DOHH2 (cell line): ENCODE measurements around the gene NEDD4L.
"Not testable (repeated sequence)": the region's sequence is repeated elsewhere in the genome, so short reads cannot be mapped to it uniquely, and the experiment has no call there.

Source experiments
- H3F3A ChIP-seq: fragments of 200-600 bp; sonication (generic), shearing (Covaris generic); 2 replicates; pipeline ENCODE4 v1.6.0; 2016; ENCODE audit warnings: antibody characterized with exemption, mild to moderate bottlenecking; ENCODE audit not compliant: control insufficient read depth, insufficient read depth
- H3K27ac ChIP-seq: fragments of 200-600 bp; sonication (generic); 2 replicates; pipeline ENCODE4 v1.5.1; 2014; ENCODE audit warnings: low read depth, mild to moderate bottlenecking, low read length, moderate library complexity
- H3K27me3 ChIP-seq: fragments of 200-600 bp; sonication (generic); 2 replicates; pipeline ENCODE4 v1.6.1; 2014; ENCODE audit warnings: mild to moderate bottlenecking, low read length, mixed read lengths; ENCODE audit not compliant: control insufficient read depth
- H3K36me3 ChIP-seq: fragments of 200-600 bp; sonication (generic); 2 replicates; pipeline ENCODE4 v1.6.1; 2014; ENCODE audit warnings: mild to moderate bottlenecking, low read length, moderate library complexity, mixed read lengths; ENCODE audit not compliant: control insufficient read depth
- H3K4me1 ChIP-seq: fragments of 200-600 bp; sonication (generic); 2 replicates; pipeline ENCODE4 v1.6.1; 2014; ENCODE audit warnings: mild to moderate bottlenecking, low read length, mixed read lengths; ENCODE audit not compliant: control insufficient read depth
- H3K4me2 ChIP-seq: fragments of 200-600 bp; sonication (generic); 2 replicates; pipeline ENCODE4 v1.6.0; 2014; ENCODE audit warnings: mild to moderate bottlenecking, low read length, moderate library complexity
- H3K4me3 ChIP-seq: fragments of 200-600 bp; sonication (generic); 2 replicates; pipeline ENCODE4 v1.5.1; 2014; ENCODE audit warnings: mild to moderate bottlenecking, low read length, mixed read lengths
- H3K79me2 ChIP-seq: fragments of 200-600 bp; sonication (generic); 2 replicates; pipeline ENCODE4 v1.6.1; 2014; ENCODE audit warnings: mild to moderate bottlenecking, low read length, mixed read lengths; ENCODE audit not compliant: control insufficient read depth
- H3K9me2 ChIP-seq: fragments of 200-600 bp; sonication (generic); replicated peaks from 2 replicates; pipeline ENCODE4 v1.6.1; 2014; ENCODE audit warnings: mild to moderate bottlenecking, low read length, mixed read lengths; ENCODE audit not compliant: control insufficient read depth
- H3K9me3 ChIP-seq: fragments of 200-600 bp; sonication (generic); 2 replicates; pipeline ENCODE4 v1.6.1; 2014; ENCODE audit warnings: antibody characterized with exemption, low read length, mixed read lengths; ENCODE audit not compliant: control insufficient read depth, insufficient read depth
- H4K20me1 ChIP-seq: fragments of 200-600 bp; sonication (generic); 2 replicates; pipeline ENCODE4 v1.6.0; 2014; ENCODE audit warnings: low read depth, mild to moderate bottlenecking, antibody characterized with exemption, low read length, moderate library complexity; ENCODE audit not compliant: control insufficient read depth, insufficient read depth
- CTCF ChIP-seq: fragments of 200-600 bp; sonication (generic); IDR thresholded peaks from one replicate; pipeline ENCODE4 v1.5.1; 2014; ENCODE audit warnings: antibody characterized with exemption, mild to moderate bottlenecking, low read depth, low read length; ENCODE audit not compliant: poor library complexity, severe bottlenecking
- EZH2phosphoT487 ChIP-seq: fragments of 200-600 bp; sonication (generic); IDR thresholded peaks from 2 replicates; pipeline ENCODE4 v1.6.1; 2017; ENCODE audit warnings: borderline replicate concordance, mild to moderate bottlenecking, antibody characterized with exemption, low read length, moderate library complexity, mixed read lengths

Gene NEDD4L

GRCh38 chr18:58429442-58429841 is 385.4 kb downstream of the NEDD4L start:
- no peaks in the 10 kb centered on the region for H4K20me1 ChIP-seq
- no peaks in the 10 kb centered on the region for H3K9me3 ChIP-seq
- H3K4me2 ChIP-seq: no peak overlapping the region
- no peaks in the 10 kb centered on the region for H3K9me2 ChIP-seq
- H3K4me3 ChIP-seq: no peak overlapping the region
- H3K27me3 ChIP-seq: no peaks in the 10 kb centered on the region; the same call in 1 of the 2 replicates
- H3K79me2 ChIP-seq: no peaks in the 10 kb centered on the region
- TF ChIP-seq EZH2phosphoT487: no peak
- H3K27ac ChIP-seq: no peak overlapping the region
- no peaks in the 10 kb centered on the region for H3K4me1 ChIP-seq
- H3F3A ChIP-seq: no peaks in the 10 kb centered on the region
- no peaks in the 10 kb centered on the region for H3K36me3 ChIP-seq

- Histone ChIP-seq H3K4me3 (no peak overlapping the region), H3K9me2 (no peaks in the 10 kb centered on the region), H3K4me2 (no peak overlapping the region), H3K9me3 (no peaks in the 10 kb centered on the region), H3K27ac (no peak overlapping the region), H3K36me3 (no peaks in the 10 kb centered on the region), H3K79me2 (no peaks in the 10 kb centered on the region), H3K4me1 (no peaks in the 10 kb centered on the region), H3K27me3 (no peaks in the 10 kb centered on the region; the same call in 1 of the 2 replicates), H3F3A (no peaks in the 10 kb centered on the region), H4K20me1 (no peaks in the 10 kb centered on the region)
- no peak for TF ChIP-seq EZH2phosphoT487
- no peak for TF ChIP-seq CTCF
Observed at GRCh38 chr18:58431215-58431614, 387.2 kb downstream of the NEDD4L start.

GRCh38 chr18:58432050-58432727 is 388.2 kb downstream of the NEDD4L start:
- H4K20me1 ChIP-seq: no peaks in the 10 kb centered on the region
- TF ChIP-seq EZH2phosphoT487: no peak
- no peak for TF ChIP-seq CTCF
- H3K27ac ChIP-seq: no peak overlapping the region
- H3K79me2 ChIP-seq: no peaks in the 10 kb centered on the region
- H3K4me1 ChIP-seq: no peaks in the 10 kb centered on the region
- no peak overlapping the region for H3K4me2 ChIP-seq
- no peaks in the 10 kb centered on the region for H3F3A ChIP-seq
- H3K27me3 ChIP-seq: no peaks in the 10 kb centered on the region; the same call in 1 of the 2 replicates
- H3K4me3 ChIP-seq: no peak overlapping the region
- H3K9me3 ChIP-seq: no peaks in the 10 kb centered on the region
- no peaks in the 10 kb centered on the region for H3K9me2 ChIP-seq
- H3K36me3 ChIP-seq: no peaks in the 10 kb centered on the region

GRCh38 chr18:58435221-58436005 is 391.4 kb downstream of the NEDD4L start:
- not testable (repeated sequence) for H4K20me1 ChIP-seq, H3K27ac ChIP-seq, H3F3A ChIP-seq, H3K4me3 ChIP-seq, H3K9me2 ChIP-seq, H3K4me2 ChIP-seq, H3K36me3 ChIP-seq, H3K4me1 ChIP-seq, H3K9me3 ChIP-seq, H3K79me2 ChIP-seq
- H3K27me3 ChIP-seq: peaks cover 12% of the 10 kb centered on the region; the same call in 1 of the 2 replicates
